ENCODE data around the gene FNBP1. TPM values are rescaled to one million over a fixed set of nuclear protein-coding genes. Genes with fewer than 3 reads are reported as not detected.
A peak's percentile ranks its signal among the peaks of the same experiment; 100 is the strongest.
"Not testable (repeated sequence)": the region's sequence is repeated elsewhere in the genome, so short reads cannot be mapped to it uniquely, and the experiment has no call there.

FNBP1 gene
- total RNA-seq, 6 donors from 2014 or later, result 34.8 to 85.4 (median 51.6) TPM

DNA sequence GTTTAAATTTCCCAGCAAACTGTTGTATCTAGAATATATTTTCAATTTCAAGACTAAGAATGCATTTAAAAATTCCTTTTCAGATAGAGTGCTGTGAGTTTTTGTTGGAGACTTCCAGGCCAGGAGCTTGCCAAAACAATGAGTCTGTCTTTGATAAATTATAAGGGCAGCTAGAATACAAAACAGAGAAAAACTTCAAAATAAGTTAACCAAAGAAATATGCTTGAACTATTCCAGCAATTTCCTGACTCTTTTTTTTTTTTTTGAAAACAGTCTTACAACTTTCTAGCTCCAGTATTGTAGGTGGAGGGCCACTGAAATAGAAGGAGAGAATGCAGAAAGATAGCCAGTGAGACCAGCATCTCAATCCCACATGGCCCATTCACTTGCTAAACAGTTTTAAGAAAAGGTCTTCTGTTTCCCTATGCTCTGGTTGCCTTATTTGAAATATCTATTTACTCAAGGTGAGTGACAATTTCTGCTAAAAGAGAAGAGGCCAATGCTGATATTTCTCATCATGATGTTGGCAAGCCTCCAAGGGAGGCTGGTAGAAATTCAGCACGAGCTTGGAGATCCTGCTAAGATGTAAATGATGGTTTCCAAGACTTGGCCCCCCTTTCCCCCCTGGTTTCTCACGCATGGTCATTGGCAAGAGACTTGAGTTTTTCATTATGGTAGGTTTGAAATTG lies 104.6 kb downstream of the FNBP1 start:
- H3K27me3 ChIP-seq, result no peaks in the 10 kb centered on the region
- peaks cover 21 to 41% (median 21%) of the 10 kb centered on the region in 4 donors for H3K4me1 ChIP-seq
- H3K36me3 ChIP-seq, result peaks cover 0 to 5% (median 0%) of the 10 kb centered on the region in 4 donors
- no peak overlapping the region for H3K4me3 ChIP-seq
- WGBS, 2 donors, result 38 to 43% methylated on average over 2 of the region's 2 CpGs
- H3K27ac ChIP-seq, result peak overlapping the region in 2 of 4 donors; percentile 44 to 61
- H3K9me3 ChIP-seq, result peaks cover 0 to 11% (median 3%) of the 10 kb centered on the region in 4 donors
- peak in 1 of 2 donors; percentile 60 for ATAC-seq (ENCODE audit: low FRiP score in 2 of 2)
- no peak for TF ChIP-seq POLR2AphosphoS5 (IDR thresholded peaks at IDR 0.05)
- no peak for DNase-seq

DNA sequence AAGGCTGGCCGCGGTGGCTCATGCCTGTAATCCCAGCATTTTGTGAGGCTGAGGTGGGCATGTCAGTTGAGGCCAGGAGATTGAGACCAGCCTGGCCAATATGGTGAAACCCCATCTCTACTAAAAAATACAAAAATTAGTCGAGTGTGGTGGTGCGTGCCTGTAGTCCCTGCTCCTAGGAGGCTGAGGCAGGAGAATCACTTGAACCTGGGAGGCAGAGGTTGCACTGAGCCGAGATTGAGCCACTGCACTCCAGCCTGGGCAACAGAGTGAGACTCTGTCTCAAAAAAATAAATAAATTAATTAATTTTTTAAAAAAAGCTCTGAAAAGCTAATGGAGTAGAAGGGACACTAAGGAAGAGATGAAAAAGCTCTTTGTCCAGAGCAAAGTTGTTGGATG lies 105.1 kb downstream of the FNBP1 start:
- 91% methylated on average over 5 of the region's 5 CpGs for WGBS, 2 donors
- not testable (repeated sequence) for H3K27me3 ChIP-seq; ATAC-seq (ENCODE audit: low FRiP score in 2 of 2); DNase-seq; H3K36me3 ChIP-seq; H3K4me3 ChIP-seq
- Histone ChIP-seq H3K4me1 (peaks cover 27 to 45% (median 27%) of the 10 kb centered on the region in 4 donors), H3K27ac (peak overlapping the region in 2 of 4 donors; percentile 44 to 61), H3K9me3 (peaks cover 0 to 11% (median 3%) of the 10 kb centered on the region in 4 donors)

DNA sequence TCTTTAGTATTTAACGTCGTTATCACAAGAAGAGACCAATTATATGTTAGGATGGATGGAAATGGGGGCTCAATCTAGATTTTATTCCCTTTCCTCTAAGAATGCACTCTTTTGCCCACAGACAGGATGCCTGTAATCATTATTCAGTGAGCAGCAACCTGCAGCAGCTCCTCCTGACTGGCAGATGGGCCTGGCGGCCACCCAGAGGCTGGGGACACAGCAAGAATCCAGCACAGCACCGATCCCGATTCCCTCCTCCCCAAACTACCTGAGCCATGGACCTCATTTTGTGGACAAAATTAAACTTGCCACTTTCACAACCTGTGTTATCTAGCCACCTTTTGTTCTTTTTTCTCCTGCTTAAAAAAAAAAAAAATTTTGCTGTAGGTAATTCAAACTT lies 106.8 kb downstream of the FNBP1 start:
- Histone ChIP-seq H3K4me1 (peaks cover 35 to 58% (median 41%) of the 10 kb centered on the region in 4 donors), H3K9me3 (no peaks in the 10 kb centered on the region), H3K27ac (peak overlapping the region in 2 of 4 donors; percentile 0 to 72), H3K27me3 (no peaks in the 10 kb centered on the region), H3K4me3 (no peak overlapping the region), H3K36me3 (no peaks in the 10 kb centered on the region)
- DNase-seq (no peak), ATAC-seq (ENCODE audit: low FRiP score in 2 of 2) (no peak)
- 68 to 71% methylated on average over 5 of the region's 5 CpGs for WGBS, 2 donors
- TF ChIP-seq POLR2AphosphoS5 (IDR thresholded peaks at IDR 0.05) (no peak), POLR2A (IDR thresholded peaks at IDR 0.05) (no peak), EP300 (IDR thresholded peaks at IDR 0.05) (no peak)
- TF ChIP-seq, protein P1, sequence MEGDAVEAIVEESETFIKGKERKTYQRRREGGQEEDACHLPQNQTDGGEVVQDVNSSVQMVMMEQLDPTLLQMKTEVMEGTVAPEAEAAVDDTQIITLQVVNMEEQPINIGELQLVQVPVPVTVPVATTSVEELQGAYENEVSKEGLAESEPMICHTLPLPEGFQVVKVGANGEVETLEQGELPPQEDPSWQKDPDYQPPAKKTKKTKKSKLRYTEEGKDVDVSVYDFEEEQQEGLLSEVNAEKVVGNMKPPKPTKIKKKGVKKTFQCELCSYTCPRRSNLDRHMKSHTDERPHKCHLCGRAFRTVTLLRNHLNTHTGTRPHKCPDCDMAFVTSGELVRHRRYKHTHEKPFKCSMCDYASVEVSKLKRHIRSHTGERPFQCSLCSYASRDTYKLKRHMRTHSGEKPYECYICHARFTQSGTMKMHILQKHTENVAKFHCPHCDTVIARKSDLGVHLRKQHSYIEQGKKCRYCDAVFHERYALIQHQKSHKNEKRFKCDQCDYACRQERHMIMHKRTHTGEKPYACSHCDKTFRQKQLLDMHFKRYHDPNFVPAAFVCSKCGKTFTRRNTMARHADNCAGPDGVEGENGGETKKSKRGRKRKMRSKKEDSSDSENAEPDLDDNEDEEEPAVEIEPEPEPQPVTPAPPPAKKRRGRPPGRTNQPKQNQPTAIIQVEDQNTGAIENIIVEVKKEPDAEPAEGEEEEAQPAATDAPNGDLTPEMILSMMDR (IDR thresholded peaks at IDR 0.05), result no peak

DNA sequence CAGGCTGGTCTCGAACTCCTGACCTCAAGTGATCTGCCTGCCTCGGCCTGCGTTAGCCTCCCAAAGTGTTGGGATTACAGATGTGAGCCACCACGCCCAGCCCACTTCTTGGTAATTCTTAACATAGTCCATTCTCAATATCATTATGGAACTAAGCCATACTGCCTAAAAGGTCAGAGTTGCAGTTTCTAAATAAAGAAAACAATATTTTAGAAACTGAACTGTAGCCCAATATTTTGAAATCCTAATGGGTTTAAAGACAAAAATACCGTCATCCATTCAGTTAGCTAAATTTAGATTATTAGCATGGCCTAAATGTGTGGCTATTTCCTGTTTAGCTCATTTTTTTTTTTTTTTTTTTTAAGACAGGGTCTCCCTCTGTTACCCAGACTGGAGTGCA lies 108.2 kb downstream of the FNBP1 start:
- peak overlapping the region; percentile 39 to 72 (median 64) for H3K27ac ChIP-seq

DNA sequence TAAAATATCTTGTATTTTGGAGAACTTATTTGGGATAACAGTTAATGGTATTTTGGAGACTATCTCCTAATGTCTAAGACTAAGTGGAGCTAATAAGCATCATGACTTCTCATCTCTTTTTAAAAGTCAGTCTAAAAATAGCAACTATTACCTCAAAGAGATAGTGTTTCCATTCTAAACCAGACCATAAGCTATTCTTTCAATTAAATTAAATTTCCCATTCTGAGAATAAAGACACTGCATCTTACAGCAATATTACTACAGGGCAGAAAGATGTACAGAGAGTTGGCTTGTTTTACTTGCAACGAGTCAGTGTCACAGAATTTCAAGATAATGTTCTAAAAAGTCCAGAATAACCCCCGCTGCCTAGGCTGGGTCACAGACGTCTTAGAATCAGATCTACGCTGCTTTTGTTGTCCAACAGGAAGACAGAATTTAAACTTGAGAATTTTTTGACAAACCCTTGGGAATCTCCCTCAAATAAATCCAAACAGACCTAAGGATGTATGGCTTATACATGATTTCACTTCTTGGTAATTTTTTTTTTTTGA lies 108.9 kb downstream of the FNBP1 start:
- TF ChIP-seq, protein P1 (IDR thresholded peaks at IDR 0.05), result no peak
- TF ChIP-seq EP300 (IDR thresholded peaks at IDR 0.05) (no peak), POLR2A (IDR thresholded peaks at IDR 0.05) (no peak), POLR2AphosphoS5 (IDR thresholded peaks at IDR 0.05) (no peak)
- Histone ChIP-seq H3K4me1 (peaks cover 35 to 58% (median 46%) of the 10 kb centered on the region in 4 donors), H3K4me3 (no peak overlapping the region), H3K27ac (peak overlapping the region; percentile 39 to 72 (median 64)), H3K27me3 (no peaks in the 10 kb centered on the region), H3K36me3 (peaks cover 0 to under 1% (median under 1%) of the 10 kb centered on the region in 4 donors), H3K9me3 (no peaks in the 10 kb centered on the region)
- WGBS, 2 donors, result 71 to 76% methylated on average over 4 of the region's 4 CpGs
- DNase-seq (no peak), ATAC-seq (ENCODE audit: low FRiP score in 2 of 2) (no peak)

More for the DNA sequence above, 108.2 kb downstream of the FNBP1 start:
- peaks cover 35 to 62% (median 46%) of the 10 kb centered on the region in 4 donors for H3K4me1 ChIP-seq
- no peaks in the 10 kb centered on the region for H3K36me3 ChIP-seq
- ATAC-seq (ENCODE audit: low FRiP score in 2 of 2), result no peak
- TF ChIP-seq EP300 (IDR thresholded peaks at IDR 0.05), result no peak
- no peak overlapping the region for H3K4me3 ChIP-seq
- no peak for DNase-seq
- H3K9me3 ChIP-seq, result no peaks in the 10 kb centered on the region
- 60 to 61% methylated on average over 5 of the region's 5 CpGs for WGBS, 2 donors
- H3K27me3 ChIP-seq, result no peaks in the 10 kb centered on the region

DNA sequence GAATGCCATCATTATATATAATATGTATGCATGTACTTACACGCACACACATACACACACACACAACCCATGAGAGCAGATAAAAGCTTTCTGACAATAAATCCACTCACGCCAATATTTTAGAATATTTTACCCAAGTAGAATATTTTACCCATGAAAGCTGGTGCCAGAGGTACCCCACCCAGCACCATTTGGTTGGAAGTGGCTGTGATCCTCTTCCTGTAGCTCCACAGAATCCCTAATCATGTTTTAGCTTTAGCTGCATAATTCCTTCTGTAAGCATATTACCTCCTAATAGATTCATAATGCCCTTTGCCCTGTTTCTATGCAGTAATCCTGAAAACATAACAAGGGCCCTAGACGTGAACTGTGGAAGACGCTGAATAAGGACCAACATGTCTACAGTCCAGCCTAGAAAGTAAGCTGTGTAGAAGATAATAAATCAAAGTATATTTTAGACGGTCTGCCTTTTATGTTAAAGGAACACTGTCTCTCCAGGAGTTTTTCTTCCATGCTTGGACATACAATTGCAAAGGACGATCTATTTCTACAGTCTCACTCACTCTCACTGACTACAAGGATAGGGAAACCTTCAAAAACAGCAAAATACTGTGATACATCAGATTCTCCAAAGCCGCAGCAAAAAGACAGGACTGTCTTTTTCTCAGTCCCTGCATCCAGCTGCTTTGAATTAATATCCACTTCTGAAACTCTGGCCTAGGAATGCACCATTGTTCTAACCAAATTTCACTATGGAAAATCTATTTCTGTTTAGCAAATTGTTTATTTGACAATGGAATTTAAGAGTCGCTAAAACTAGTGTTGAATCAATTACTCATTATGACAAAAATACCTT lies 109.6 kb downstream of the FNBP1 start:
- H3K36me3 ChIP-seq, result peaks cover 0 to 8% (median 4%) of the 10 kb centered on the region in 4 donors
- 65% methylated on average over 8 of the region's 8 CpGs for WGBS, 2 donors

More for the DNA sequence above, 109.6 kb downstream of the FNBP1 start:
- TF ChIP-seq, protein P1 (IDR thresholded peaks at IDR 0.05), result no peak
- no peak for TF ChIP-seq POLR2A (IDR thresholded peaks at IDR 0.05)
- no peak for TF ChIP-seq EP300 (IDR thresholded peaks at IDR 0.05)
- TF ChIP-seq POLR2AphosphoS5 (IDR thresholded peaks at IDR 0.05), result no peak
- Histone ChIP-seq H3K4me3 (no peak overlapping the region), H3K27me3 (no peaks in the 10 kb centered on the region), H3K9me3 (no peaks in the 10 kb centered on the region), H3K4me1 (peaks cover 35 to 51% (median 40%) of the 10 kb centered on the region in 4 donors), H3K27ac (peak overlapping the region; percentile 41 to 72 (median 58))
- no peak for DNase-seq
- no peak for ATAC-seq (ENCODE audit: low FRiP score in 2 of 2)
